ENCODE data around the gene TSPEAR.

- no peak for TF ChIP-seq EZH2 (IDR thresholded peaks at IDR 0.05; ENCODE audit: borderline replicate concordance, low read length)
- TF ChIP-seq CTCF (IDR thresholded peaks at IDR 0.05; ENCODE audit: low read length) = no peak
Measured at GRCh38 chr21:44494956-44495355, 216.4 kb downstream of the TSPEAR start.
